Measurements from ENCODE around the gene MYEOV.

The MYEOV gene

DNA sequence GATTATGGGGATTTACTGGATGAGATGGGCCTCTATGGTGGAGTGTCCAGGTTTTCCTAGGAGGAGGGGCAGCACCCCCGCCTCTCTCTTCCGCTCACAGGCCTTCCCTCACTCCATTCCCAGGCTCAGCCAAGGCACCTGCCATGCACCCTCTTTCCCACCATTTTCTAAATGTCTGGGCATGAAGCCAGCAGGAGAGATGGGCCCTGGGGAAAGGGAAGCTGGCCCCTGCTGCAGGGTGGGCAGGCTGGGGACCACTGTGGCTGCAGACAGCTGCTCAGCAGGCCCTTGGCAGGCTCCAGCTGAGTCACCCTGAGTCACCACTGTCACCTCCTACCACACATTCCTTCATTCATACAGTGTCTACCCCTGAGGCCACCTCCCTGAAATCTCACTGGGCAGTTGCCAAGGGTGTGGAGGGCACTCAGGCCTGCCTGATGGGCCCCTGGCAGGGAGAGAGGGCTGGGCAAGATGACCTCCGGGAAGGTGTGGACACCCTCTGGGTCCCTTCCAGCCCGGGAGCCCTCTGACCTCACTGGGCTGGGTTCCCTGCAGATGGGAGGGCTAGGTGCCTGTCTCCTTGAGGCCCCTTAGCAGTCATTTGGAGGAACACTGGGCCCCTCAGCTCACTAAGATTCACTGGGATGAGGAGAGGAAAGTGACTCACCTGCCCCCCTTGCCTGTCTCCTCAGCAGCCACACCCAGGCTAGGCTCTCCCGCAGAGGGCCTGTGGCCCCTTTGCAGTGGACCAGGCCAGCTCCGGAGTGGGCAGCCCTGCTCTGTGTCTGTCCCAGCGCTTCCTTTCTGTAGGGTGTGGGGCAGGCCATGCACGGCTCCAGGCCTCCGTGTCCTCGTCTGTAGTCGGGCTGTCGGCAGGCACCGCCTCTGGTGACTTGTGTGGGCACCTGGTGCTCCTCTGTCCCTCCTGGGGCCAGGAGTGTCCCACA lies 7.8 kb downstream of the MYEOV start:
- no peaks in the 10 kb centered on the region for H3K9me3 ChIP-seq (ENCODE audit: control insufficient read depth, low read length)
- no peak overlapping the region for H3K27ac ChIP-seq (ENCODE audit: insufficient read depth, low read length, poor library complexity, severe bottlenecking)
- no peak overlapping the region for H3K4me3 ChIP-seq (ENCODE audit: insufficient read depth, low read depth, low read length, poor library complexity, severe bottlenecking)
- H3K36me3 ChIP-seq (ENCODE audit: control insufficient read depth, insufficient read depth, low read length) = no peaks in the 10 kb centered on the region
- H3K27me3 ChIP-seq (replicated peaks; ENCODE audit: control insufficient read depth, insufficient read depth, low read length, poor library complexity, severe bottlenecking) = no peaks in the 10 kb centered on the region
- no peak for DNase-seq
- peaks cover 19% of the 10 kb centered on the region for H3K4me1 ChIP-seq (ENCODE audit: control insufficient read depth, insufficient read depth, low read length, poor library complexity, severe bottlenecking)

GRCh38 chr11:69302447-69303020 lies 8.6 kb downstream of the MYEOV start:
- Histone ChIP-seq H3K4me3 (ENCODE audit: insufficient read depth, low read depth, low read length, poor library complexity, severe bottlenecking) (no peak overlapping the region), H3K4me1 (ENCODE audit: control insufficient read depth, insufficient read depth, low read length, poor library complexity, severe bottlenecking) (peaks cover 15% of the 10 kb centered on the region), H3K27me3 (replicated peaks; ENCODE audit: control insufficient read depth, insufficient read depth, low read length, poor library complexity, severe bottlenecking) (no peaks in the 10 kb centered on the region), H3K9me3 (ENCODE audit: control insufficient read depth, low read length) (no peaks in the 10 kb centered on the region), H3K27ac (ENCODE audit: insufficient read depth, low read length, poor library complexity, severe bottlenecking) (no peak overlapping the region), H3K36me3 (ENCODE audit: control insufficient read depth, insufficient read depth, low read length) (no peaks in the 10 kb centered on the region)
- DNase-seq = no peak

GRCh38 chr11:69303427-69303826 lies 9.5 kb downstream of the MYEOV start:
- Histone ChIP-seq H3K4me1 (ENCODE audit: control insufficient read depth, insufficient read depth, low read length, poor library complexity, severe bottlenecking) (peaks cover 6% of the 10 kb centered on the region), H3K27me3 (replicated peaks; ENCODE audit: control insufficient read depth, insufficient read depth, low read length, poor library complexity, severe bottlenecking) (no peaks in the 10 kb centered on the region), H3K9me3 (ENCODE audit: control insufficient read depth, low read length) (no peaks in the 10 kb centered on the region), H3K4me3 (ENCODE audit: insufficient read depth, low read depth, low read length, poor library complexity, severe bottlenecking) (no peak overlapping the region), H3K36me3 (ENCODE audit: control insufficient read depth, insufficient read depth, low read length) (no peaks in the 10 kb centered on the region), H3K27ac (ENCODE audit: insufficient read depth, low read length, poor library complexity, severe bottlenecking) (no peak overlapping the region)
- DNase-seq = no peak

DNA sequence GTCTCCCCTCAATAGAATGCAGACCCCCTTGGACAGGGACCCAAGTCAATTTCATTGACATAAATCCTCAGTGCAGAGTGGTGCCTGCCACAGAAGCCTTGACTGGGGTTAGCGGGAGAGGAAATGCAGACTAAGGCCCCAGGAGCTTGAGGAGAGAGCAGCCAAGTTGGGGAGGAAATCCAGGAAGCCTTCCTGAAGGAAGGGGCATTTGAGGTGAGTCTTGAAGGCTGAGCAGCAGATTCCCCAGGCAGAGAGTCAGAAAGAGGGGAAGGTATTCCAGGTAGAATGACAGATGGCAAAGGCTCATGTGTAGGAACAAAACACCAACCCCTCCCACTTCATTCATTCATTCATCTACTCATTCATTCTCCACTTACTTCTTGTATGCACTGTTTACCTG lies 10.3 kb downstream of the MYEOV start:
- Histone ChIP-seq H3K36me3 (ENCODE audit: control insufficient read depth, insufficient read depth, low read length) (no peaks in the 10 kb centered on the region), H3K27ac (ENCODE audit: insufficient read depth, low read length, poor library complexity, severe bottlenecking) (no peak overlapping the region), H3K27me3 (replicated peaks; ENCODE audit: control insufficient read depth, insufficient read depth, low read length, poor library complexity, severe bottlenecking) (no peaks in the 10 kb centered on the region), H3K9me3 (ENCODE audit: control insufficient read depth, low read length) (no peaks in the 10 kb centered on the region), H3K4me3 (ENCODE audit: insufficient read depth, low read depth, low read length, poor library complexity, severe bottlenecking) (no peak overlapping the region), H3K4me1 (ENCODE audit: control insufficient read depth, insufficient read depth, low read length, poor library complexity, severe bottlenecking) (peaks cover 2% of the 10 kb centered on the region)
- no peak for DNase-seq

DNA sequence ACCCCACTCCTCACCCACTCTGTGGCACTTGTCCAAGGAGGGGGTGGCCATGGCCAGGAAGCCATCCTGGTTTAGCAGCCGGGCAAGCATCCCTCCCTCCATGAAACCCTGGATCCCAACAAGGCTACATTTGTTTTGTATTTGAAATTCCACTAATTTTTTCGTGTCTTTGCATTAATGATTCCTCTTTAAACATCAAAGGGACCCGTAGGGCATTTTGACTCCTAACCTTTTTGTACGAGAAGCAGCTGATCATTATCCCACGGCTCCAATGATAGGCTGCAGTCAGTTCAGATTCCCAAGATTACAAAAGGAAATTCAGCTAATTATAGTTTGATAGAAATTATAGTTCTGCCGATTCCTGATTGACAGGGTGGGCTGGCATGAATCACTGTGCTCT lies 10.7 kb downstream of the MYEOV start:
- Histone ChIP-seq H3K4me3 (ENCODE audit: insufficient read depth, low read depth, low read length, poor library complexity, severe bottlenecking) (no peak overlapping the region), H3K36me3 (ENCODE audit: control insufficient read depth, insufficient read depth, low read length) (no peaks in the 10 kb centered on the region), H3K4me1 (ENCODE audit: control insufficient read depth, insufficient read depth, low read length, poor library complexity, severe bottlenecking) (peaks cover 2% of the 10 kb centered on the region), H3K9me3 (ENCODE audit: control insufficient read depth, low read length) (no peaks in the 10 kb centered on the region), H3K27me3 (replicated peaks; ENCODE audit: control insufficient read depth, insufficient read depth, low read length, poor library complexity, severe bottlenecking) (no peaks in the 10 kb centered on the region), H3K27ac (ENCODE audit: insufficient read depth, low read length, poor library complexity, severe bottlenecking) (no peak overlapping the region)
- DNase-seq = no peak

DNA sequence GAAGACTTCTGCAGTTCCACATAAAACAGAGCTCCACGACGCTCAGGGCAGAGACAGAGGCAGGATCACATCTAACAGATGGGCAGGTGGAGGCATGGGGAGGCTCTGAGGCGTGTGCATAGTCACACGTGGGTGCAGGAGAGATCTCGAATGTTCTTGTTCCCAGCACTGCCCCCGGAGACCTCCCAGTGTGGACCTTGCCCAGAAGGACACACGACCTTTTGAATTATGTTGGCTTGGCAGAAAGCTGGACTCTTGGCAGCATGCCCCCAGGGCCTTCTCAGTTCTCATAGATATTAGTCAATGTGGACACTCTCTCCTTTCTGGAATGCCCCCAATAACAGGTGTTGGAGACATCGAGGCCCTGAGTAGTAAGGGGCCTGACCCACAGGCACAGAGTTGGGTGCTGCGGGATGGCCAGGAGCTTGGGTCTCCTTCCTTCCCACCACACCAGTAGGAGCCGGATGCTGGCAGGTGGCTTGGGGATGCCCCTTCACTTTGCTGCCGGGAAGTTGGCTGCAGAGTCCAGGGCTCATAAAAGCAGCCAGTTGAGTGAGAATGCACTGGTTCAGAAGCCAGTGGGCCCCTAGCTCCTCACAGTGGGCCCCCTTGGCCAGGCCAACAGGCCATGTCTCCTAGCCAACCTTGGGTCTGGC lies 12.1 kb downstream of the MYEOV start:
- H3K4me3 ChIP-seq (ENCODE audit: insufficient read depth, low read depth, low read length, poor library complexity, severe bottlenecking) = no peak overlapping the region
- H3K4me1 ChIP-seq (ENCODE audit: control insufficient read depth, insufficient read depth, low read length, poor library complexity, severe bottlenecking) = peaks cover 10% of the 10 kb centered on the region
- no peaks in the 10 kb centered on the region for H3K9me3 ChIP-seq (ENCODE audit: control insufficient read depth, low read length)
- H3K27me3 ChIP-seq (replicated peaks; ENCODE audit: control insufficient read depth, insufficient read depth, low read length, poor library complexity, severe bottlenecking) = no peaks in the 10 kb centered on the region
- H3K36me3 ChIP-seq (ENCODE audit: control insufficient read depth, insufficient read depth, low read length) = no peaks in the 10 kb centered on the region
- no peak for DNase-seq
- no peak overlapping the region for H3K27ac ChIP-seq (ENCODE audit: insufficient read depth, low read length, poor library complexity, severe bottlenecking)

- peaks cover 16% of the 10 kb centered on the region for H3K4me1 ChIP-seq (ENCODE audit: control insufficient read depth, insufficient read depth, low read length, poor library complexity, severe bottlenecking)
These were observed 12.9 kb downstream of the MYEOV start for GRCh38 chr11:69306821-69307220.

GRCh38 chr11:69307421-69307820 lies 13.5 kb downstream of the MYEOV start:
- H3K36me3 ChIP-seq (ENCODE audit: control insufficient read depth, insufficient read depth, low read length) = no peaks in the 10 kb centered on the region
- H3K4me3 ChIP-seq (ENCODE audit: insufficient read depth, low read depth, low read length, poor library complexity, severe bottlenecking) = no peak overlapping the region
- H3K27me3 ChIP-seq (replicated peaks; ENCODE audit: control insufficient read depth, insufficient read depth, low read length, poor library complexity, severe bottlenecking) = no peaks in the 10 kb centered on the region
- H3K27ac ChIP-seq (ENCODE audit: insufficient read depth, low read length, poor library complexity, severe bottlenecking) = no peak overlapping the region
- H3K9me3 ChIP-seq (ENCODE audit: control insufficient read depth, low read length) = no peaks in the 10 kb centered on the region
- DNase-seq = no peak
- peaks cover 21% of the 10 kb centered on the region for H3K4me1 ChIP-seq (ENCODE audit: control insufficient read depth, insufficient read depth, low read length, poor library complexity, severe bottlenecking)

More at GRCh38 chr11:69306821-69307220, 12.9 kb downstream of the MYEOV start:
- no peak for DNase-seq
- Histone ChIP-seq H3K9me3 (ENCODE audit: control insufficient read depth, low read length) (no peaks in the 10 kb centered on the region), H3K27ac (ENCODE audit: insufficient read depth, low read length, poor library complexity, severe bottlenecking) (no peak overlapping the region), H3K36me3 (ENCODE audit: control insufficient read depth, insufficient read depth, low read length) (no peaks in the 10 kb centered on the region), H3K27me3 (replicated peaks; ENCODE audit: control insufficient read depth, insufficient read depth, low read length, poor library complexity, severe bottlenecking) (no peaks in the 10 kb centered on the region), H3K4me3 (ENCODE audit: insufficient read depth, low read depth, low read length, poor library complexity, severe bottlenecking) (no peak overlapping the region)

DNA sequence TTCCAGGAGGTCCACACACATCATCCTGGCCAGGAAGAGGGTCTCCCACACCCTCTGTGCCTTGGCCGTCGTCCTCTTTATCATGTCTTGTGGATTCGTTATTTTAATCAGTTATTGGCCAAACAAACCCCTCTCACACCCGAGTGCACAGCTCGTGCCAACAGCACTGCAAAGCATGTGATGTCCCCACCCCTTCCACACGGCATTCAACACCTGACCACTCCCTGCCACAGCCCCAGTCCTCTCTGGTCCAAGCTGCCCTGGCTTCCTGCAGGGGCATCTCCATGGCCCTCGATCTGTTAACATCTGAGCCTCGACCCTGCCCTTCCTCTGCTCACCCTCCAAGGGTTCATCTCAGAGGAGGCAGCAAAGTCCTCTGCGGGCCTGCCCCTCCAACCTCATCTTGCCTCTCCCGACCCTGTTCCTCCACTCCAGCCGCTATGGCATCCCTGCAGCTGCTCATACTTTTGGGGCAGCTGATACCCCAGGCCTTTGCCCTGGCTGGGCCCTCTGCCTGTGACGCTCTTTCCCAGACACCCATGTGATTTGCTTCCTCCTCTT lies 14.0 kb downstream of the MYEOV start:
- Histone ChIP-seq H3K27ac (ENCODE audit: insufficient read depth, low read length, poor library complexity, severe bottlenecking) (no peak overlapping the region), H3K4me3 (ENCODE audit: insufficient read depth, low read depth, low read length, poor library complexity, severe bottlenecking) (no peak overlapping the region), H3K27me3 (replicated peaks; ENCODE audit: control insufficient read depth, insufficient read depth, low read length, poor library complexity, severe bottlenecking) (no peaks in the 10 kb centered on the region), H3K4me1 (ENCODE audit: control insufficient read depth, insufficient read depth, low read length, poor library complexity, severe bottlenecking) (peaks cover 21% of the 10 kb centered on the region), H3K9me3 (ENCODE audit: control insufficient read depth, low read length) (no peaks in the 10 kb centered on the region), H3K36me3 (ENCODE audit: control insufficient read depth, insufficient read depth, low read length) (no peaks in the 10 kb centered on the region)
- DNase-seq = no peak

Measured in effector memory CD4-positive, alpha-beta T cell (primary cell).